ENCODE results near the gene PI16. TPM values are rescaled to one million over a fixed set of nuclear protein-coding genes. Genes with fewer than 3 reads are reported as not detected.

Gene PI16
- total RNA-seq, 1 experiment from 2014 or later = 0.83 TPM

- peaks cover 3% of the 10 kb centered on the region; the same call in 1 of the 2 replicates for H3K27me3 ChIP-seq (ENCODE audit: insufficient read depth, low read depth)
- H3K4me2 ChIP-seq = no peak overlapping the region
- intact Hi-C loops (cut with micrococcal nuclease; ENCODE audit: unreplicated experiment) = no loop called here
- ChIA-PET POLR2A (ENCODE audit: unreplicated experiment) (no interaction called here), CTCF (no interaction called here)
- no peak for TF ChIP-seq EZH2 (IDR thresholded peaks at IDR 0.05; ENCODE audit: low read depth)
- TF ChIP-seq, protein P1, sequence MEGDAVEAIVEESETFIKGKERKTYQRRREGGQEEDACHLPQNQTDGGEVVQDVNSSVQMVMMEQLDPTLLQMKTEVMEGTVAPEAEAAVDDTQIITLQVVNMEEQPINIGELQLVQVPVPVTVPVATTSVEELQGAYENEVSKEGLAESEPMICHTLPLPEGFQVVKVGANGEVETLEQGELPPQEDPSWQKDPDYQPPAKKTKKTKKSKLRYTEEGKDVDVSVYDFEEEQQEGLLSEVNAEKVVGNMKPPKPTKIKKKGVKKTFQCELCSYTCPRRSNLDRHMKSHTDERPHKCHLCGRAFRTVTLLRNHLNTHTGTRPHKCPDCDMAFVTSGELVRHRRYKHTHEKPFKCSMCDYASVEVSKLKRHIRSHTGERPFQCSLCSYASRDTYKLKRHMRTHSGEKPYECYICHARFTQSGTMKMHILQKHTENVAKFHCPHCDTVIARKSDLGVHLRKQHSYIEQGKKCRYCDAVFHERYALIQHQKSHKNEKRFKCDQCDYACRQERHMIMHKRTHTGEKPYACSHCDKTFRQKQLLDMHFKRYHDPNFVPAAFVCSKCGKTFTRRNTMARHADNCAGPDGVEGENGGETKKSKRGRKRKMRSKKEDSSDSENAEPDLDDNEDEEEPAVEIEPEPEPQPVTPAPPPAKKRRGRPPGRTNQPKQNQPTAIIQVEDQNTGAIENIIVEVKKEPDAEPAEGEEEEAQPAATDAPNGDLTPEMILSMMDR (conservative IDR thresholded peaks at IDR 0.05) = no peak
- no peak overlapping the region for H3K4me3 ChIP-seq
- H3F3A ChIP-seq (ENCODE audit: insufficient read depth, low read depth) = no peaks in the 10 kb centered on the region
- no peak overlapping the region for H3K27ac ChIP-seq
- no peaks in the 10 kb centered on the region for H3K9me2 ChIP-seq (ENCODE audit: insufficient read depth)
- no peaks in the 10 kb centered on the region for H3K9me3 ChIP-seq (ENCODE audit: insufficient read depth, low read depth)
- H4K20me1 ChIP-seq (ENCODE audit: insufficient read depth) = no peaks in the 10 kb centered on the region
- no peaks in the 10 kb centered on the region for H3K79me2 ChIP-seq (ENCODE audit: low read depth)
- no TSS peak for BruUV-seq (replicated peaks)
- H3K4me1 ChIP-seq (replicated peaks; ENCODE audit: insufficient read depth) = no peaks in the 10 kb centered on the region
- H3K36me3 ChIP-seq (ENCODE audit: low read depth) = no peaks in the 10 kb centered on the region
- DNase-seq = no peak
- H2AFZ ChIP-seq = no peak overlapping the region
Measured at GRCh38 chr6:36999751-37000125, 45.2 kb downstream of the PI16 start.

GRCh38 chr6:37004044-37004980, 49.8 kb downstream of the PI16 start:
- H3K79me2 ChIP-seq (ENCODE audit: low read depth) = no peaks in the 10 kb centered on the region
- no peaks in the 10 kb centered on the region for H3K4me1 ChIP-seq (replicated peaks; ENCODE audit: insufficient read depth)
- peaks cover 3% of the 10 kb centered on the region; the same call in 1 of the 2 replicates for H3K27me3 ChIP-seq (ENCODE audit: insufficient read depth, low read depth)
- H3F3A ChIP-seq (ENCODE audit: insufficient read depth, low read depth) = no peaks in the 10 kb centered on the region
- no peaks in the 10 kb centered on the region for H3K36me3 ChIP-seq (ENCODE audit: low read depth)
- H4K20me1 ChIP-seq (ENCODE audit: insufficient read depth) = no peaks in the 10 kb centered on the region
- no peaks in the 10 kb centered on the region for H3K9me3 ChIP-seq (ENCODE audit: insufficient read depth, low read depth)
- POLR2A ChIA-PET (ENCODE audit: unreplicated experiment) = no interaction called here
- TF ChIP-seq EZH2 (IDR thresholded peaks at IDR 0.05; ENCODE audit: low read depth) = no peak
- TF ChIP-seq, protein P1 (conservative IDR thresholded peaks at IDR 0.05) = no peak
- no peaks in the 10 kb centered on the region for H3K9me2 ChIP-seq (ENCODE audit: insufficient read depth)
- no peak for DNase-seq
- CTCF ChIA-PET = no interaction called here
- no TSS peak for BruUV-seq (replicated peaks)
- H2AFZ ChIP-seq = no peak overlapping the region
- no peak overlapping the region for H3K4me2 ChIP-seq
- H3K4me3 ChIP-seq = no peak overlapping the region
- H3K27ac ChIP-seq = no peak overlapping the region
- intact Hi-C loops (cut with micrococcal nuclease; ENCODE audit: unreplicated experiment) = no loop called here

- no peak within 1 kb of the TSS for H2AFZ ChIP-seq
- H3K4me2 ChIP-seq = no peak within 1 kb of the TSS
- H3K9me2 ChIP-seq (ENCODE audit: insufficient read depth) = no peaks in the 10 kb centered on the region
- POLR2A ChIA-PET (ENCODE audit: unreplicated experiment) = interaction anchor here (1.1 kb wide), 1 partner anchor 19 kb away, joined by 8 read pairs; the partner anchor contains the start of gene MTCH1
- no peaks in the 10 kb centered on the region for H3K4me1 ChIP-seq (replicated peaks; ENCODE audit: insufficient read depth)
- intact Hi-C loops (cut with micrococcal nuclease; ENCODE audit: unreplicated experiment) = no loop called here
- H4K20me1 ChIP-seq (ENCODE audit: insufficient read depth) = no peaks in the 10 kb centered on the region
- H3F3A ChIP-seq (ENCODE audit: insufficient read depth, low read depth) = no peaks in the 10 kb centered on the region
- peaks cover 3% of the 10 kb centered on the region; the same call in 1 of the 2 replicates for H3K27me3 ChIP-seq (ENCODE audit: insufficient read depth, low read depth)
- TF ChIP-seq, protein P1 (conservative IDR thresholded peaks at IDR 0.05) = no peak
- TF ChIP-seq EZH2 (IDR thresholded peaks at IDR 0.05; ENCODE audit: low read depth) = no peak
- H3K36me3 ChIP-seq (ENCODE audit: low read depth) = no peaks in the 10 kb centered on the region
- H3K27ac ChIP-seq = no peak within 1 kb of the TSS
- no peak for DNase-seq
- no peak within 1 kb of the TSS for H3K4me3 ChIP-seq
- H3K79me2 ChIP-seq (ENCODE audit: low read depth) = no peaks in the 10 kb centered on the region
- CTCF ChIA-PET = interaction anchor here (0.5 kb wide), 1 partner anchor 280 kb away, joined by 3 read pairs; no protein-coding TSS in a partner anchor
- no TSS peak for BruUV-seq (replicated peaks)
- no peaks in the 10 kb centered on the region for H3K9me3 ChIP-seq (ENCODE audit: insufficient read depth, low read depth)
Measured at GRCh38 chr6:37005061-37005810, 50.7 kb downstream of the PI16 start, which contains the start of gene FGD2. Gene FGD2, plus strand, starts transcription at chr6:37005655. Its CDS starts 163 bp downstream, at chr6:37005818.
